Bronchial smooth muscle cell (primary cell): ENCODE measurements around the gene ASAP2. TPM values are rescaled to one million over a fixed set of nuclear protein-coding genes. Genes with fewer than 3 reads are reported as not detected.

ENCODE experiments used
- total RNA-seq: library from RNA; depleted of rRNA; stranded (reverse); fragments of >200 nt; gene quantifications from 2 replicates; pipeline ENCODE4 v1.2.1, GENCODE V29; 2014

ASAP2 gene
- total RNA-seq = 18.6 and 20.1 TPM in 2 replicates

DNA sequence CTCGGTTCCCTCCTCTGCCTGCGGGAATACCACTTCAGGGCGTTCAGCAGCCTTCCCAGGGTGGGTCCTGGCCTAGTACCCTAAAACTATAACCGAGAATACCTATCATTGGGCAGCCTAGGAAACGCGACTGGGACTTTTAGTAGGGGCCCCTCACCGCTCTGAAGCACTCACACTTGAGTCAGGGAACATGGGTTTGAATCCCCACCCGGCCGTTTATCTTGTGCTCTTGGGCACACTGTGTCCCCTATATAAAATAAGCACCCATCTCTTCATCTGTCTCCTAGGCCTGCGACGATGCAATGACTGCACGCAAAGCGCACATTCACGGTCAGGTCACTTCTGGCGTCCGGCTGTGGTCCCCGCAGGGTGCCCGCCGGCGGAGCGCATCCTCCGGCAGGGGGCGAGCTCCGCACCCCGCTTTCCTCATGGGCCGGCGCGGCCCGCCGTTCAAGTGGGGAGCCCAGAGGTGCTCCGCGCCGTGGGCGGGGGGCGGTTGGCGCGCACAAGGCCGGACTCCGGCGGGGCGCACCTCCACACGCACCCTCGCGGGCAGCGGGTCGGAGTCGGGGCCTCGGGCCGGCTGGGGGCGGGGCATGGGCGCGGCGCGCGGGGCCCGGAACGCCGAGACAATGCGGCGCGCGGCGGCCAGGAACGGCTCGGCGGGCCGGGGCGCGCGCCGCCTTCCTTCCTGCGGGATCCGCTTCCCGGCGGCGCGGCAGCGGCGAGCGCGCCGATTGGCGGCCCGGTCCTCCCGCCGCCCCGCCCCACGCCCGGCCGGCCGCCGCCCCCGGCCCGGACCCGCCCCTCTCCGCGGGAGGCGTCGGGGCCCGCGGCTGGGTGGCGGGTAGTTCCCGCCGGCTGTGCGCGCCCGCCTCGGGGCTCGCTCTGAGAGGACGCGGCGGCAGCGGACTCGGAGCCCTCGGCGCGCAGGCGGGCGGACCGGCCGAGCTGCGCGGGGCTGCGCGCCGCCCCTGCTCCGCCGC is at the start of gene ASAP2:
ASAP2 (plus strand) TSS at position 850 of the 986 bp plus-strand sequence. CDS start 293 bp downstream, outside the sequence.

DNA sequence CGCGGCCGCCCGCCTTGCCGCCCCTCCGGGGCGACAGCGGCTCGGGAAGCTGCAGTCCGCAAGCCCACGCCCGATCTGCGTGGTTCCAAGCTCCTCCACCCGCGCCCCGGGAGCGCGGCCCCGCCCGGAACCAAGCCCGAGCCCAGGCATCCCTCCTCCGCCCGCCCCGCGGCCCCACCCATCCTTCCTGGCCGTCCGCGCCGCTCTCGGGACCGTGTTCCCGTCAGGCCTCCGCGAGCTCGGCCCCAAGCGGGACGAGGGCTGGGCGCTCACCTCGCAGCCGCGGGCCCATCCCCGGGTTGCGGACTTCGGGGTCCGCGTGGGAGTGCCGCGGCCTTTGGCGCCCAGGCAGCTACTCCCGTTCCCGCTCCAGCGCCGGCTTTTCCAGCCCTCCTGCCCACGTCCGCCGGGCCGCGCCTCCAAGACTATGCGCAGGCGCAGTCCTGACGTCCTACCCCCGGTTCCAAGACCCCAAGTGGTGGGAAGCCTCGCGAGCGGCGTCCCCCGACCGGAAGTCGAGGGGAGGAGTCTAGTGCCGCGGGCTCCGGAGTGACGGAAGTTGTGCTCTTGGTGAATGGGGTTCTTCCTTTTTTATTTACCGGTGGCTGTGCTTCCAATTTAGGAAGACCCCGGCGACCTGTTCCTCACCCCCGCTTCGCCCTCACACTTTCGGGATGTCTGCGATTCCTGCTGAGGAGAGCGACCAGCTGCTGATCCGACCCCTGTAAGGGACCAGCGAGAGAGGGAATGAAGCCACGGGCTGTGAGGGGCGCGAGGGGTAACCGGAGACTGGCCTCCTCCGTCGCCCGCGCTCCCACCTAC is 216.7 kb downstream of the ASAP2 start, which contains the start of the genes CPSF3 and ITGB1BP1:
CPSF3 (plus strand) TSS at position 555 of the 822 bp plus-strand sequence; CDS start at position 675, 120 bp downstream.
ITGB1BP1 (minus strand) TSS at position 429 of the 822 bp plus-strand sequence. CDS start 4,831 bp downstream, outside the sequence.

Other genes starting within 250 kb of the ASAP2 start
- gene MBOAT2, start 203.1 kb upstream of the ASAP2 start, total RNA-seq = 42.6 and 63.5 TPM in 2 replicates
- gene ITGB1BP1, start 216.7 kb downstream of the ASAP2 start, total RNA-seq = 17.3 and 51.4 TPM in 2 replicates
- 41.3 and 43.8 TPM in 2 replicates for gene CPSF3, start 216.8 kb downstream of the ASAP2 start, total RNA-seq